K562 (cell line): ENCODE data around the gene CACNG5. TPM values are rescaled to one million over a fixed set of nuclear protein-coding genes. Genes with fewer than 3 reads are reported as not detected.

Source experiments
- ATAC-seq: fragments of 200-7000 bp; cut with Tn5 transposase; 3 replicates; pipeline ENCODE4 v1.9.1; 2020; ENCODE audit warnings: moderate library complexity
- BruUV-seq: library from RNA; stranded (reverse); fragments of 400-500 nt; replicated peaks from 2 replicates; lab custom pipeline; 2021; lab: Mats Ljungman, UMichigan
- CTCF ChIA-PET: fragments of 300-600 bp; formaldehyde crosslinking; extraction: SDS; loops from one replicate; lab custom pipeline; 2021; ENCODE audit warnings: low intra/inter-chr PET ratio; lab: Yijun Ruan, JAX
- POLR2A ChIA-PET: fragments of 300-600, 350-650 bp; sonication (Branson Sonifier 250); formaldehyde crosslinking; extraction: SDS; loops from one replicate; lab custom pipeline; 2021; ENCODE audit warnings: antibody characterized with exemption, inconsistent platforms; lab: Yijun Ruan, JAX
- DNase-seq, 4 experiments: peaks; one replicate each; pipeline versions ENCODE4 v3.0.0 to v3.0.0-alpha.2; 2011 to 2018; ENCODE audit warnings: low spot score in 3 of 4, mixed read lengths in 3 of 4; ENCODE audit errors: extremely low read depth in 1 of 4
- FAIRE-seq: peaks from 2 replicates; lab custom pipeline; 2011; peaks lifted over from hg19 to GRCh38; lab: Jason Lieb, UNC
- H2AFZ ChIP-seq: 2 replicates; pipeline ENCODE4 v1.6.0; 2011; ENCODE audit warnings: low read depth, low read length, control low read depth, inconsistent platforms
- H3K27ac ChIP-seq: fragments of 200-600 bp; 3 replicates; pipeline ENCODE4 v1.8.0; 2011; ENCODE audit warnings: low read depth, mild to moderate bottlenecking, control low read depth, inconsistent platforms, low read length, moderate library complexity, mixed read lengths; ENCODE audit errors: extremely low read depth
- H3K27me3 ChIP-seq, 2 experiments: fragments of 300-600 bp in 1 of 2; 2 replicates in 1 of 2; 3 replicates in 1 of 2; pipeline versions ENCODE4 v1.6.0 to v1.8.0; 2011; ENCODE audit warnings: inconsistent platforms in 2 of 2, low read length in 2 of 2, mild to moderate bottlenecking in 1 of 2, mixed read lengths in 1 of 2, moderate library complexity in 1 of 2; ENCODE audit not compliant: control insufficient read depth in 2 of 2, insufficient read depth in 2 of 2
- H3K36me3 ChIP-seq: fragments of 300-600 bp; 3 replicates; pipeline ENCODE4 v1.8.0; 2011; ENCODE audit warnings: mild to moderate bottlenecking, low read length, inconsistent platforms; ENCODE audit not compliant: control insufficient read depth, insufficient read depth
- H3K4me1 ChIP-seq, 2 experiments: fragments of 200-600 bp in 1 of 2; replicated peaks in 1 of 2; 2 replicates in 1 of 2; 3 replicates in 1 of 2; pipeline versions ENCODE4 v1.5.1 to v1.8.0; 2011; ENCODE audit warnings: inconsistent platforms in 2 of 2, low read length in 2 of 2, mild to moderate bottlenecking in 1 of 2, mixed read lengths in 1 of 2, moderate library complexity in 1 of 2; ENCODE audit not compliant: control insufficient read depth in 2 of 2, insufficient read depth in 2 of 2
- H3K4me2 ChIP-seq: 2 replicates; pipeline ENCODE4 v1.6.1; 2011; ENCODE audit warnings: low read length, control low read depth, inconsistent platforms, mixed read lengths; ENCODE audit not compliant: insufficient read depth
- H3K4me3 ChIP-seq: fragments of 200-600 bp; sonication (generic), shearing (Covaris generic); 2 replicates; pipeline ENCODE4 v1.5.1; 2016; ENCODE audit warnings: control low read depth, inconsistent platforms
- H3K79me2 ChIP-seq: fragments of 200-600 bp; 3 replicates; pipeline ENCODE4 v1.8.0; 2011; ENCODE audit warnings: low read length, inconsistent platforms; ENCODE audit not compliant: control insufficient read depth, insufficient read depth
- H3K9ac ChIP-seq, 2 experiments: 2 replicates each; pipeline versions ENCODE4 v1.6.0 to v1.6.1; 2011; ENCODE audit warnings: low read depth in 2 of 2, low read length in 2 of 2, control low read depth in 1 of 2, inconsistent platforms in 1 of 2, mild to moderate bottlenecking in 1 of 2, mixed read lengths in 1 of 2; ENCODE audit not compliant: insufficient read depth in 1 of 2
- H3K9me1 ChIP-seq: one replicate; pipeline ENCODE4 v1.6.0; 2011; ENCODE audit warnings: inconsistent platforms, mild to moderate bottlenecking, low read length, moderate library complexity; ENCODE audit not compliant: control insufficient read depth, insufficient read depth
- H3K9me3 ChIP-seq: replicated peaks from 2 replicates; pipeline ENCODE4 v1.5.1; 2011; ENCODE audit warnings: low read depth, low read length, inconsistent platforms; ENCODE audit not compliant: control insufficient read depth, insufficient read depth
- H4K20me1 ChIP-seq: replicated peaks from 2 replicates; pipeline ENCODE4 v1.6.1; 2011; ENCODE audit warnings: low read length, inconsistent platforms, mixed read lengths; ENCODE audit not compliant: control insufficient read depth, insufficient read depth
- CCAR2 ChIP-seq: fragments of 200-400 bp; formaldehyde crosslinking; IDR thresholded peaks from 2 replicates; pipeline ENCODE4 v1.6.1; 2017; ENCODE audit warnings: mild to moderate bottlenecking, low read depth, low read length
- KLF10 ChIP-seq: fragments of 250-450 bp; sonication (Bioruptor Pico); IDR thresholded peaks from 2 replicates; pipeline ENCODE4 v1.6.1; 2021; ENCODE audit warnings: matching md5 sums
- RBM14 ChIP-seq: fragments of 200-400 bp; formaldehyde crosslinking; IDR thresholded peaks from 2 replicates; pipeline ENCODE4 v1.6.1; 2018; ENCODE audit warnings: low read depth, mild to moderate bottlenecking, low read length, moderate library complexity, borderline replicate concordance; ENCODE audit not compliant: insufficient read depth
- WGBS: fragments of 100-300 bp; shearing (Covaris generic); methylation state at CpG from one replicate; pipeline ENCODE4 v1.1.6; 2016; ENCODE audit warnings: low coverage, mixed read lengths; ENCODE audit not compliant: insufficient coverage; ENCODE audit errors: missing lambda C conversion rate; 5-methylcytosine and 5-hydroxymethylcytosine counted together
- in situ Hi-C: fragments of 300-500 bp; cut with MboI; formaldehyde crosslinking; loops from 4 replicates; pipeline ENCODE4 v1.15.0; 2018; ENCODE audit warnings: inconsistent platforms, mixed read lengths
- intact Hi-C: fragments of 100-400 bp; cut with micrococcal nuclease; formaldehyde crosslinking; loops from 2 replicates; pipeline ENCODE4 v1.14.2; 2022
- polyA plus RNA-seq, 8 experiments: library from polyadenylated mRNA; depleted of rRNA in 4 of 8; stranded (reverse) in 5 of 8; unstranded in 3 of 8; fragments of >200 nt; fragmentation: Nextera tagmentation in 2 of 8; fragmentation: Illumina TruSeq in 1 of 8; extraction: Ambion mirVana in 2 of 8; extraction: Trizol in 1 of 8; gene quantifications; 2 replicates each; pipeline versions ENCODE4 v1.2.1 to v1.2.3, GENCODE V29; 2011 to 2014; ENCODE audit warnings: inconsistent platforms in 1 of 8, missing spikeins in 1 of 8
- total RNA-seq, 7 experiments: library from RNA; depleted of rRNA in 6 of 7; stranded (reverse); fragments of >200 nt in 6 of 7; fragmentation: Illumina TruSeq in 2 of 7; extraction: Trizol in 2 of 7; gene quantifications; 2 replicates each; pipeline versions ENCODE4 v1.2.1 to v1.2.3, GENCODE V29; 2011 to 2021; ENCODE audit warnings: low replicate concordance in 1 of 7
- TF ChIP-seq, protein P1 (sequence below), 3 experiments: fragments of 200-800 bp in 1 of 3; fragments of 250-450 bp in 1 of 3; fragments of 450-650 bp in 1 of 3; sonication (Bioruptor Pico) in 1 of 3; sonication (Bioruptor generic) in 1 of 3; formaldehyde crosslinking in 1 of 3; IDR thresholded peaks; 2 replicates each; pipeline versions ENCODE4 v1.6.1 to v1.8.0; 2016 to 2022; ENCODE audit warnings: mild to moderate bottlenecking in 2 of 3, missing genetic modification characterization in 2 of 3, missing compliant biosample characterization in 1 of 3, moderate library complexity in 1 of 3

CACNG5 gene
- total and polyA plus RNA-seq, 9 of the 15 experiments (the other 6 are each of a cell fraction or from before 2014, with no cell fraction given) = not detected

DNA sequence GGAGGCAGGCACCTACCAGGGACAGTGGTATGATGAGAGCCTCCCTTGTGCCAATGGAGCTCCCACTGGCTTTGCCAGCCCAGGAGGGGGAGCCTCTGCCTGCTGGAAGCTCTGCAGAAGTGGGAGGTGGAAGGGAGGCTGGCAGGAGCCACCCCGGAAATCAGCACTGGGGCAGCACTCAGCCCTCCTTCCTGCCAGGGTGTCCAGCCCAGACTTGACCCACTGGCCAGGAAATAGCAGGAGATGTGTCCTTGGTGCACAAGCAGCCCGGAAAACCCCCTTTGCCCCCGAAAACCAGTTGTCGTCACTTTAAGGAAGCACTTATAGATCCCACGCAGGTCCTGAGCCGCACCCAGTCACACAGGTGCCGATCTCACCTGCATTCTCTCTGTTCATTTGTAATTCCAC, 80.3 kb downstream of the CACNG5 start:
- no peak overlapping the region for H3K4me3 ChIP-seq
- intact Hi-C loops (no loop called here), in situ Hi-C loops (no loop called here)
- H4K20me1 ChIP-seq = no peaks in the 10 kb centered on the region
- BruUV-seq = no TSS peak
- ChIA-PET POLR2A (interaction anchor here (1.6 kb wide), 1 partner anchor 15 kb away, joined by 4 read pairs; no protein-coding TSS in a partner anchor), CTCF (no interaction called here)
- H3K9me3 ChIP-seq = no peaks in the 10 kb centered on the region
- no peaks in the 10 kb centered on the region for H3K79me2 ChIP-seq
- no peak overlapping the region for H3K9ac ChIP-seq
- no peak for FAIRE-seq
- H3K4me1 ChIP-seq = no peaks in the 10 kb centered on the region
- no peak for ATAC-seq
- 0% methylated on average over 7 of the region's 7 CpGs for WGBS
- no peak overlapping the region for H3K27ac ChIP-seq
- no peak for DNase-seq
- H3K4me2 ChIP-seq = no peak overlapping the region
- no peak for TF ChIP-seq CCAR2
- TF ChIP-seq KLF10 (CRISPR knock-in tag) = no peak
- TF ChIP-seq RBM14 = no peak
- TF ChIP-seq, protein P1, sequence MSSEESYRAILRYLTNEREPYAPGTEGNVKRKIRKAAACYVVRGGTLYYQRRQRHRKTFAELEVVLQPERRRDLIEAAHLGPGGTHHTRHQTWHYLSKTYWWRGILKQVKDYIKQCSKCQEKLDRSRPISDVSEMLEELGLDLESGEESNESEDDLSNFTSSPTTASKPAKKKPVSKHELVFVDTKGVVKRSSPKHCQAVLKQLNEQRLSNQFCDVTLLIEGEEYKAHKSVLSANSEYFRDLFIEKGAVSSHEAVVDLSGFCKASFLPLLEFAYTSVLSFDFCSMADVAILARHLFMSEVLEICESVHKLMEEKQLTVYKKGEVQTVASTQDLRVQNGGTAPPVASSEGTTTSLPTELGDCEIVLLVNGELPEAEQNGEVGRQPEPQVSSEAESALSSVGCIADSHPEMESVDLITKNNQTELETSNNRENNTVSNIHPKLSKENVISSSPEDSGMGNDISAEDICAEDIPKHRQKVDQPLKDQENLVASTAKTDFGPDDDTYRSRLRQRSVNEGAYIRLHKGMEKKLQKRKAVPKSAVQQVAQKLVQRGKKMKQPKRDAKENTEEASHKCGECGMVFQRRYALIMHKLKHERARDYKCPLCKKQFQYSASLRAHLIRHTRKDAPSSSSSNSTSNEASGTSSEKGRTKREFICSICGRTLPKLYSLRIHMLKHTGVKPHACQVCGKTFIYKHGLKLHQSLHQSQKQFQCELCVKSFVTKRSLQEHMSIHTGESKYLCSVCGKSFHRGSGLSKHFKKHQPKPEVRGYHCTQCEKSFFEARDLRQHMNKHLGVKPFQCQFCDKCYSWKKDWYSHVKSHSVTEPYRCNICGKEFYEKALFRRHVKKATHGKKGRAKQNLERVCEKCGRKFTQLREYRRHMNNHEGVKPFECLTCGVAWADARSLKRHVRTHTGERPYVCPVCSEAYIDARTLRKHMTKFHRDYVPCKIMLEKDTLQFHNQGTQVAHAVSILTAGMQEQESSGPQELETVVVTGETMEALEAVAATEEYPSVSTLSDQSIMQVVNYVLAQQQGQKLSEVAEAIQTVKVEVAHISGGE (CRISPR knock-in tag; IDR thresholded peaks at IDR 0.05) = peak in 1 of 3 experiments; percentile 84; a peak in 1 of 6 replicates
- H3K27me3 ChIP-seq = peaks cover 40 to 80% of the 10 kb centered on the region in 2 experiments
- no peaks in the 10 kb centered on the region for H3K36me3 ChIP-seq
- no peak overlapping the region for H2AFZ ChIP-seq
- H3K9me1 ChIP-seq = no peaks in the 10 kb centered on the region
